Measurements from ENCODE around the gene TRIM15.

TRIM15 gene

DNA sequence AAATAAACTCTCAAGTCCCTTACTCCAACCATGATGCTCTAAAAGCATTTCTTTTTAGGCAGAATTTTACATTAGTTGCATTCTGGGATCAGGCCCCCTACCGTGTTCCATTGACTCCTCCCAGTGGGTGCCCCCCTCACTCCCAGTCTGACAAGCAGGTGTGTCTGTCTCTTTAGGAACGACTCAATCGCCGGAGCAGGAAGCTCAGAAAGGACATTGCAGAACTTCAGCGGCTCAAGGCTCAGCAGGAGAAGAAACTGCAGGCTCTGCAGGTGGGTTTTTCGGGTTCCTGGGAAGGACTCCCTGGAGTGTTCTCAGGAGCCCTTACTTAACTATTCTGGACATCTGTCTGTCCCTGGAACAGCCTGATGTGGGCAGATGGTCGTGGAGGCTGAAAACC lies 17.5 kb upstream of the TRIM15 start:
- DNase-seq (ENCODE audit: low read depth, low spot score) = no peak

DNA sequence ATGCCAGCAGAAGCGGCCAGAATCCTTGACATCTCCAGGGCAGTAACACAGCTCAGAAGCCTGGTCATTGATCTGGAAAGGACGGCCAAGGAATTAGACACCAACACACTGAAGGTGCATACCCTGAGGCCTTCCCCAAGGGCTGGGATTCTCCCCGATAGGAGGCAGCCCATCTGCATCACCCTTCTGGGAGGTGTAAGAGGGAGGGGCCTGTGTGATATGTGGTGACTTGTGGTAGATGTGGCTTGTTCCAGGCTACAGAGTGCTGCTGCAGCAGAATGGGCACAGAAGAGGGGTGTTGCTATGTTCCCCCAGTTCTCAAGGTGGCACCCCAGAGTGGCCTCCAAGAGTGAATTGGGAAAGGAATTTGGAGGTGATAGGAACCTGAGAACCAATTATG lies 16.2 kb upstream of the TRIM15 start:
- DNase-seq (ENCODE audit: low read depth, low spot score) = no peak

DNA sequence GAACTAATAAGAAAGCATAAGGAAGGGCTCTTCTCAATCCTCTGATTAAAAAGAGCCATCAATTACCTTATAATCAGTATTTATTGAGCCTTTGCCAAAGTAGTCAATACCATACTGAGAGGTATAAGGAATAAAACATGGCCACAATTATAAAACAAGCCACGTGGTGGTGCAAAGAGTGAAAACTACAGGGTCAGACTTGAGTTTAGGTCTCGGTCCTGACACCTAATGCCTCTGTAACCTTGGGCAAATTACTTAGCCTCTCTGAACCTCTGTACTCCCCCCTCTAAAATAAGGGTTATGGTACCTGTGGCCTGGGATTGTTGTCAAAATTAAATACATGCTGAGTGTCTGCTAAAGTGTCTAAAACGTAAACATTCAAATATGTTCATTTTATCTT lies 14.1 kb upstream of the TRIM15 start:
- DNase-seq (ENCODE audit: low read depth, low spot score) = no peak

DNA sequence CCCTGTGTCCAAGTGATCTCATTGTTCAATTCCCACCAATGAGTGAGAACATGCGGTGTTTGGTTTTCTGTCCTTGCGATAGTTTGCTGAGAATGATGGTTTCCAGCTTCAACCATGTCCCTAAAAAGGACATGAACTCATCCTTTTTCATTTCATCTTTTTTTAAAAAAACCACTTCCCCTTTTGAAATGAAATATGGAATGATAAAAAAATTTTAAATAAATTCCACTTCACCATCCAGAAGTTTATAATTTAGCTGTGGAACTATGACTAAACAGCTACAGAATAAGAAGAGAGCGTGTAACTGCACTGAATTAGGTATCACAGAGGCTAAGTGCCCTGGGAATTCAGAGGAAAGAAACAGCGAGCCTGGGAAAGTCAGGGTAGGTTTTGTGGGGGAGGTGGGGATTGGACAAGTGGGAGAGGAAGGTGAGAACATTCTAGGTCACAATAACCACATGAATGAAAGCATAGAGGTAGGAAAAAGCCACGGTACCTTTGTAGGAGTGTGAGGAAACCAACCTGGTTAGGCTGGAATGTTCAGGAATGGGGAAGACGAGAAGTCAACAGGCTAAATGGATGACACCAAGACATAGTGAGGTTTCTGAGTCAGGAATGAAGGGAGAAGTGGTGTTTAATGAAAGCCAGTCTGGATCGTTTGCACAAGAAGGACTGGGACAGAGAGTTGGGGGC lies 13.3 kb upstream of the TRIM15 start:
- DNase-seq (ENCODE audit: low read depth, low spot score) = no peak

DNA sequence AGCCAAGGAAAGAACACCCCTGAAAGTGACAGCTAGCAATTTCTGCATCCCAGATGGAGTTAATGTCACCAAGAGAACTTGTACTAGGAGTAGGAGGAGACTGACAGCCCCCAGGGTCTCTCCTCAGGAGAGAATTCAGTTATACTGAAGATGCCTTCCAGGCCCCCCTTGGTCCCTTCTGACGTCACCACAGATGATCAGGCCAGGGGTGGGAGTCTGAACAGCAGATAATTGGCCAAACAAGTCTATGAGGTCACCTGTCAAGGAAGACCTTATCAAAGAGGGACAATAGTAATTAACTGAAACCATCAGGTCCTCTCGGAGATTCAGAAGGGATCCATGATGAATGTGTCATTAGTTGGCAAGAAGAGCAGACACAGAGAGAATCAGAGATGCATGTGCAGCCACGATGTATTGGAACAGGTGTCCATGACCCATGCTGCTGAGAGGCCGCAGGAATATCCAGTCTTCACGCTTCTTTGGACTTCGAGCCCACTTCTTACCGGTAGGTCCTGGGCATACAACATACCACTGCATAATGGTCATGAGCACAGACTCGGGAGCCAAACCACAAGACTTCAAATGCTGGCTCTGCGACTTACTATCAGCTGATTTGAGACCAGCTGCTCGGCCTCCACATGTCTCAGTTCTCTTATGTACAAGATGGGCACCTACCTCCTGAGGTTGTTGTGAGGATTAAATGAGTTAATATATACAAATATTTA lies 12.5 kb upstream of the TRIM15 start:
- DNase-seq (ENCODE audit: low read depth, low spot score) = no peak

DNA sequence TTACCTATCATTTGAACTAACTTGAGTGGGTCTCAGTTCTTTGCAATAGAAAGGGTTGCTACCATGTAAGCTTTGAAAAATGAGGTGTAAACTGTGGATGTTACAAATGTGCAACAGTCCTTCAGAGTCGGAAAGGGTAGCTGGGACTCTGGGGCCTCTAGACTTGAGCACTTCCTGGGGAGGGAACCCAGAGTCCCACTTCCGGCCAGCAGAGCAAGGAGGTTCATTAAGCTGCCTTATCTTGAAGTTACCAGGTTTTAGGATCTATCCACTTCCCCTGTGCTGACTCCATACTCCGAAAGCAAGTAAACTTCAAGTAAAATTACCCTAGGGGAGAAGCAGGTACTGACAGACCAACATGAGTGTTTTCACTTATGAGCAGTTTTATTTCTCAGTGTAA lies 11.8 kb upstream of the TRIM15 start:
- no peak for DNase-seq (ENCODE audit: low read depth, low spot score)

DNA sequence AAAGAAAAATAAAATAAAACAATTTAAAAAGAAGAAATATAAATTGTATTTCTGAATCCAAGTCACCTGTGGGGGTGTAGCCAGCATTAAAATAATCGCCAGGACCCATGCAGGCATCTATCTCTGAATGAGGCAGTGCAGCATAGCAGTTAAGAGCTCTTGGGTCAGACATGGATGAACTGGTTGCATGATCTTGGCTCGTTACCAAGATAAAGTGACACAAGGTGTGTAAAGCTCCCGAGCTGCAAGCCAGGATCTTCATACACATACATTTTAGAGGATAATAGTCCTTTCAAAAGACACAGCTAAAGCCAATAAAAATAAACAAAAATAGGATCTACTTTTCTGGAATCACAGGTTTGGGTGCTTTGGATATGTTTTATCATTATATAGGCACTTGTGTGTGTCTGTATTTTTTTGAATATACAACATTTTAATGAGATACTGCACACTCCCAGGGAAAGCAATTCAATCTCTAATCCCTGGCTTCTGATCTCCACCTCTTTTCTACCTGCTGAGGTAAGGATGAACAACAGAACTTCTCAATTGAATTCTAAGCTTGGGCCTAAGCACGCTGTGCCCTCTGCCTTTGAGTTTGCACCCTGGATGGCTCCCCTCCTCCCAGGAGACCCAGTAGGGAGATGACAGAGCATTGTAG lies 11.2 kb upstream of the TRIM15 start:
- DNase-seq (ENCODE audit: low read depth, low spot score) = no peak

DNA sequence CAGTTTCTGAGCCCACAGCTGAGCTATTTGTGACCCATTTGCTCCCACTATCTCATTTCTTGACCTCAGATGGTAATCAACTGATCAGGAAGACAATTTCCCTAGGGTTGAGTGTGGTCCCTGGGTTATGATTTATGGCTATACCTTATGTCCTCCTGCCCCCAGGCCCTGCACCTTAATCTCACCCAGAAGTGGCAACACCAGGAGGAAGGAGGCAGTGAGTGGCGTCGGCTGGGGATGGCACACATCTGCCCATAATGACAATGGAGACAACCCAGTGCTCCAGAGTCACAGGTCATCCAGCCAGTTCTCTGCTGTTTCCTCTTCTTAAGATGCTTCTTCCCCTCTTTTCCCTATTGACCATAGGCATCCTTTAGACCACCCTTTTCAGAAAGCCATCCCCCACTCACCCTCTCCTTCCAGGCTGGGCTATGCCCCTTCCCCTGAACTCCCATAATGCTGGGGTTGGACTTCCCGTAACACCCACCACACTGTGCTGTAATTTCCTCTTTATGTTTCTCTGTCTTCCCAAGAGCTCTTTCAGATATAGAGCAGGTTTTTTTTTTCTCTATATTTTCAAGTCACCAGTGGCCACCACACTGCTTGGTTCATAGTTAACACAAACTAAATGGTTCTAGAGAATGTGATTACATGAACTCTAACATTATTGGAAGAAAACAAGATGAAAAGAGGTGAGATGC lies 10.3 kb upstream of the TRIM15 start:
- DNase-seq (ENCODE audit: low read depth, low spot score) = no peak

DNA sequence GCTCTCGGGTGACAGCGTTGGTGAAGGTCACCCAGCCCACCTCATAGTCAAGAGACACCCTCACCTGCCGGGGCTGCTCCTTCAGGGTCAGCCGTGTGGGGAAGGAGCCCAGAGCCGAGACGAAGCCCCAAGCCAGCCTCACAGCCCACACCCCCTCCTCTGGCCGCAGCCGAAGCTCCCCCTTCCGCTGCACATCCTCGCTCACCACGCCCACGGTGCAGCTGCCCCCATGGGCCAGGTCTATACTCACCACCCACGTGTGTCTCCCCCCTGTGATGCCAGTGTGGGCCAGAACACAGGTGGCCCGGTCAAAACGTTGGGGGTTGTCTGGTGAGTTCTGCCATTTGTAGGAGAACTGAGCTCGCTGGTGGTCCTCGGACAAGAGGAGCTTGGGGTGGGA lies 9.3 kb upstream of the TRIM15 start:
- no peak for DNase-seq (ENCODE audit: low read depth, low spot score)

DNA sequence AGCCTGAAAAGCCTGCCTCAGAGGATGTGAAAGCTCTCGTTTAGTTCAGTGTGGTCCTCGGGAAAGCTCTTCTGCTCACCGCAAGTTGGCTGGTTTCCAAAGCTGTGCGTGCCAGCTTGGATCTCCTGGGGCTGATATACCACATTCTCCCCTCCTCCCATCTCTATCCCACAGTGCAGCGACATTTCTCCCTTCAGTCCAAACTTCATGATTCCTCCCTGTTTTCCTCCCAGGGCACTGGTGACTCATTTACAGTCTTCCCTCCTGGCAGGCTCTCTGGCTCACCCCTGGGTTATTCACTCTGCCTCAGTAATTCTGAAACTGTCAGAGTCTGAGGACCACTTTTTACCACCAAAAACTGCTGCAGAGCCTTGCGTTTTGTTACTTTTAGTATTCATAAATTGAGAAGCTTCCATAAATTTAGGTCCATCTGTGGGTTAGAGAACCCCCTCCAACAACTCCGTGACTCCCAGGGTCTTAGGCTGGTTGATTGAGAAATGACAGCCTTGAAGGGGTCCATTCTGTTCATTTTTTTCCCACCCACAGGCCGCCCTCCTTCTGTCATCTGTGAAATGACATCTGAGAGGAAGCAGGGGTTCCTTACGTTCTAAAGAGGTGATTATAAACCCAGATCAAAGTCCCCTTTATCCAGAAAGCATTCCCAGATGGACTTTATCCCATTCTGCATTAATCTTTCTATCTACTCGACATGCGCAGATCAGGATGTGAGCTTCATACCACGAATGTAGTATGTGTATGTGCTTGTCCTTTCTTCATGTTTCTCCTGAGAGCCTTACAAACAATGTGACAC lies 8.4 kb upstream of the TRIM15 start:
- no peak for DNase-seq (ENCODE audit: low read depth, low spot score)

DNA sequence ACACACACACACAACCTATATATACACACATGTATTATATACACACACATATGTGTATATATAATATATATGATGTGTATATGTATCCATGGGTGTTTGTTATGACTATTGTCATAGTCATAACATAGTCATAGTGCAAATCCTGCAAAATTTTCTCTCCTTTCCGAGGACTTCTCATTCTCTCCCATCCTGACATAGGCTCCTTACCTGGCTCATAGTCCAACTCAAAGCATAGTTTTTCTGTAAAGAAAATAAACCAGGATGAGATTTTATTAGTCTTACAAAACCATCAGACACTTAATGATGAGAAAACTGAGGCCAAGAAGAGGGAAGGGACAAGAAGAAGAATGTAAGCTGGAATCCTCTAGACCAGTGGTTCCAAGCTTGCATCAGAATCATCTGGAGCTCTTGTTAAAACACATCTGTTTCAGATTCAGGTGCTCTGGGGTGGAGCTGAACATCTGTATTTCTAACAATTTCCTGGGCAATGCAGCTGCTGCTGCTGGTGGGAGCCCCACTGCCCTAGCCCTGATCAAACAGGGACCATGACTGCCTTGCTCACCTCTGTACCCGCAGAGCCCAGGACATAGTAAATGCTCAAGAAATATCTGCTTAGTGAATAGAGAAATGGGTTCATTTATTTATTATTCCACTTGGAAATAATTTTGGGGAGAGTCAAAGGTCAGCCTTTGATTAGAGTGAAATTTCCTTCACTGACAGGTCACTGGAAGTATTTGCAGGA lies 7.7 kb upstream of the TRIM15 start:
- no peak for DNase-seq (ENCODE audit: low read depth, low spot score)

DNA sequence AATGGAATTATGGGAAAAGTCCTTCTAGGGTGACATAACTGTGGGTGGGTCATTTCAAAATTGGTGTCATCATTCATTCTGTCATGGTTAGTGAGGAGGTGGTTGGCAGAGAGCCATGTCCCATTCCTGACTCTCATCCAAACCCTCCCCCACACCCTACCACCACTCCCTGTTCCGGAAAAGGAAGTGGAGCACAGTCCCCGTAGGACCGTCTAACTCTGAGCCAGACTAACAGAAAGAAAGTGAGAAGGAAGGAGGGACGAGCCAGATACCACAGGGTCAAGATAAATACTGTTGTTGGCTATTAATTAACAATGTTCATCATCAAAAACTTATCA lies 7.1 kb upstream of the TRIM15 start:
- no peak for DNase-seq (ENCODE audit: low read depth, low spot score)

DNA sequence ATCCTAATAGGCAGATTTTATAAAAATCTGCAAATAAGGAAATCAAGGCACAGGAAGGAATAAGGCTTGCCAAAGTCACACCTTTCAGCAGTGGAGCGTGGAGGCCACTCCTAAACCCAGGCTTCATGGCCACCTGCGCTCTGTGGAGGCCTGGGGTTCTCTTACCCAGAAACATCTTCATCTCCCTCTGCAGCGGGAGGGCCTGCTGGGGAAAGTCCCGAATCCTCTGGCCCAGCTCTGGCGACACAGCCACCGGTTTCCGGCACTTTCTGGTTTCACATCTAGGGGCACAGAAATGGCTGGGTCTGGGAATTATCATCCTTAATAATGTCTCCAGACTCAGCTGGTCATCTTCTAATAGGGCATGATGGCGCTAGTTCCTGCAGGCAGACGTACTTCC lies 6.6 kb upstream of the TRIM15 start:
- DNase-seq (ENCODE audit: low read depth, low spot score) = no peak

DNA sequence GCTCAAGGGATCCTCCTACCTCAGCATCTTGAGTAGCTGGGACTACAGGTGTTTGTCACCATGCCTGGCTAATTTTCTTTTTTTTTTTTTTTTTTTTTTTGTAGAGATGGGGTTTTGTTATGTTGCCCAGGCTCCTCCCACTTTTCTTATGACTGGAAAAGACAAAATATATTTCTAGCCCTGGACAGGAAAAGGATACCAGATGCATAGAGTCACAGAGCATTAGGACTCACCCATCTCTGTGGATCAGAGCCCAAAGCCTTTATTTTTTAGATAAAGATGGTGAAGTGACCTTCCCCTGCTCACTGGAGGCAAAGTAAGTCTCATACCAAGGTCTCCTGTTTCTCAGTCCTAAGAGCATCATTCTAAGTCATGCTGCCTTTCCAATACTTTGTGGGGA lies 5.8 kb upstream of the TRIM15 start:
- DNase-seq (ENCODE audit: low read depth, low spot score) = no peak

DNA sequence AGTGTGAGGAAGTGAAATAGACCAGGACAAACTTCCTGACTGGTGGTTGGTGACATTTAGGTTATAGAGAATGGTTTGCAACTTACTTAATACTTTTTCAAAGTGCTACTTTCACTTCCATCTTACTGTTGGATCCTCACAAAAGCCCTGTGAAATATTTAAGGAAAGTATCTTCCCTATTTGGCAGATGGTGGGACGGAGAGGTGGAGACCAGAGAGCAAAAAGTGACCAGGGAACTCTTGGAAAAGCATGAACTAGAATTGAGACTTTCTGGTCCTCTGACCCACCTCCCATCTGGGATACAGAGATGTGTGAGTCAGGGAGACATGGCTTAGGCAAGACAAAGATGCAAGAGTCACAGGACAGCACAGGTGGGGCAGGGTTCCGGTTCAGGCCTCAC lies 5.3 kb upstream of the TRIM15 start:
- DNase-seq (ENCODE audit: low read depth, low spot score) = no peak

DNA sequence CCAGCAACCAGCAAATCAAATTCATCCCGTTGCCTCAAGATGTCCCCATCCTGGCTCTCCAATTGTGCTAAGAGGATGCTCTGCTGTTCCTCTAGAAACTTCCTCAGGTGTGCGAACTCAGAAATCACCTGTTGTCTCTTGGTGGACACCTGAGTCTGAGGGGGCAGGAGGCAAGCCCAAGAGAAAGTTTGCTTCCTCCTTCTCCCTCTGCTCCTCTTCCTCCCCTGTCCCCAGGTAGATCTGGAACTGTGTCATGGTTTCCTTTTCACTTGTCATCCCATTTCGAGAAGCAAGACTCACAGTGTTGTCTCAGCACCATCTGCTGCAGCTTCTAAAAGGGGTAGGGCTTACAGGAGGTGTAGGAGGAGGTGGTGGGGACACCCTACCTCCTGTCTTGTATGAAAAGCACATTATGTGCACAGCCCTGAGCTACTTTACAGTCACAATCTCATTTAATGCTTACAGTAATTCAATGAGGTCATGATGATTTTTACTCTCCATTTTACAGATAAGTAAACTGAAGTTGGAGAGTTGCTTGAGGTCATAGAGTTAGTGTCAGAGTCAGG lies 4.8 kb upstream of the TRIM15 start:
- no peak for DNase-seq (ENCODE audit: low read depth, low spot score)

DNA sequence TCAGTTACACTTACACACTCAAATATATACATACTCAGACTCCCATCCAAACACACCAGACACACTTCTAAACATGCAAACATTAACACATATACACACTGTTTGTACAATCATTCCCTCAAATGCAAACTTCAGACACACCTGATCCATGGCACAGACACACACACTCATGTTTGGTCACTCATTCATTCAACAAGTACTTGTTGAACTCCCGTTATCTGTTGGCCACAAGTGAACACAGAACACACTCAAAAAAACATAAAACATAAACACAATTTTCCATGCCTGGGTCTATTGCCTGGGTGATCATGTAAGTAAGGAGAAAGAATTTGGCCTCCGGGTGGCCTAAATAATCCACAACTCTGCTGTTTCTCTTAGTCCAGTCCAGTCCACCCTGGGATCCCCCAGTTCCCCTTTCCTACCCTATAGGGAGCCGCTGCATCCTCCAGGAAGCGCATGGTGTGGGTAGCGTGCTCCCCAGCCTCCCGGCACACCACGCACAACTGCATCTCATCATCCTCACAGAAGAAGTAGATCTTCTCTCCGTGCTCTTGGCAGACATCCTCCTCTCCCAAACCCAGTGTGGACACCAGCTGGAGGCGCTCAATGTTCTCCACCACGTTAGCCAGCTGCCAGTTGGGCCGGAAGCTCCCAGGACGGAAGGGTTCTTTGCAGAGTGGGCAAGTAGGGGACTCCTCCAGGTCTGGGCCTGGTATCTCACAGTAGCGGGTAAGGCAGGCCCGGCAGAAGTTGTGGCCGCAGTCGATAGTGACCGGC lies 3.1 kb upstream of the TRIM15 start:
- no peak for DNase-seq (ENCODE audit: low read depth, low spot score)

DNA sequence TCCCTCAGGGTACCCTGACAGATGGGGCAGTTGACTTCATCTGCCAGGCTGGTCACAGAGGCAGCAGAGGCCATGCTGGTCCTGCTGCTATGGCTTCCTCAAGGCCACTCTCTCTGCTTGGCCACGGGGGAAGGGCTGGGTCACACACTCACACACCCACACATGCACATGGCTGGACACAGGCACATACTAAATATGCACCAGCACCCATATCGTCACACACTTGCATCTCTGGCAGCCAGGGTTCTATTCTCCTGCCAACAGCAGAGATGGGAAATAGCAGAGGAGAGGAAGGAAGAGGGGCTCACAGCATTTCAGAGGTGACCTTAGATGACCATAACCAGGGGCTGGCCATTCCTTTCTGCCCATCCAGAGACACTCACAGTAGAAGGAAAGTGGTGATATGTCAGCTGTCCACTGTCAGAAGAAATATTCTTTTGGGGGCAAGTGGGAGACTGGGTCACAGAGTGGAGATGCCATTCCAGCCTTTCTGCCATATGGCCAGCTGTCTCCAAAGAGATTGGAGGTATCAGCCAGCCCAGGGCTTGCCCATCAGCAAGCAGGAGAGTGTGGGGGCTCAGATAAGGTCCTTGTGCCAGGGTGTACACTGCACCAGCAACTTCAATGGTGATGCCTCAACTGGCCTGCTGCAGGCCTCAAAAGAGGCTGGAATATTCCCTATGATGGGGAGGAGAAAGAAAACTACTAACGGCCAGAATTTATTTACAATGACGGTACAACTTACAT lies 2.4 kb upstream of the TRIM15 start, which contains the start of gene TRIM10:
TRIM10 (minus strand) TSS at position 427 of the 747 bp plus-strand sequence; CDS start at position 74, 353 bp downstream.
- DNase-seq (ENCODE audit: low read depth, low spot score) = no peak

All from smooth muscle cell of the brain vasculature (primary cell).